ENCODE results near the gene RHOF. TPM values are rescaled to one million over a fixed set of nuclear protein-coding genes. Genes with fewer than 3 reads are reported as not detected.
"Not testable (repeated sequence)": the region's sequence is repeated elsewhere in the genome, so short reads cannot be mapped to it uniquely, and the experiment has no call there.

Gene RHOF
- total RNA-seq, 1 experiment from 2014 or later: 232 TPM

DNA sequence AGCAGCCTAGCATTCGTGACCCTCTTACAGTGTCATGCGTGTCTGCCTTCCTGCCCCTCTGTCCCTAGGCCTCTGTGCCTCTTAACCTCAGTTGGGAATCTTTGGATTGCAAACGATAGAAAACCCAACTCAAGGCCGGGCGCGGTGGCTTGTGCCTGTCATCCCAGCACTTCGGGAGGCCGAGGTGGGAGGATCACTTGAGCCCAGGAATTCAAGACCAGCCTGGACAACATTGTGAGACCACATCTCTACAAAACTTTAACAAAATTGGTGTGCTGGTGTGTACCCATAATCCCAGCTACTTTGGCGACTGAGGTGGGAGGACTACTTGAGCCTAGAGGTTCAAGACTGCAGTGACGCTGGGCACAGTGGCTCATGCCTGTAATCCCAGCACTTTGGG lies 44.2 kb downstream of the RHOF start:
- Histone ChIP-seq H3K4me3 (ENCODE audit: low read length) (no peak overlapping the region), H3K79me2 (ENCODE audit: low read length) (no peaks in the 10 kb centered on the region), H3K27me3 (ENCODE audit: low read length) (no peaks in the 10 kb centered on the region), H2AFZ (ENCODE audit: low read length) (no peak overlapping the region), H3K27ac (ENCODE audit: low read length) (peak overlapping the region; percentile 21; the same call in 1 of the 2 replicates), H3K9me2 (replicated peaks; ENCODE audit: low read length) (no peaks in the 10 kb centered on the region), H3K9me3 (ENCODE audit: low read length) (no peaks in the 10 kb centered on the region), H3K36me3 (ENCODE audit: low read depth, low read length) (peaks cover 6% of the 10 kb centered on the region; the same call in 1 of the 2 replicates), H3K4me1 (ENCODE audit: insufficient read depth, low read length) (no peaks in the 10 kb centered on the region; the same call in 1 of the 2 replicates), H3F3A (ENCODE audit: low read length, unreplicated experiment) (no peaks in the 10 kb centered on the region), H4K20me1 (ENCODE audit: low read length) (no peaks in the 10 kb centered on the region), H3K4me2 (ENCODE audit: low read length) (no peak overlapping the region), H3K9ac (ENCODE audit: low read length) (no peak overlapping the region)
- no peak for ATAC-seq
- intact Hi-C loops (cut with micrococcal nuclease): no loop called here
- ChIA-PET POLR2A (ENCODE audit: unreplicated experiment) (no interaction called here), CTCF (no interaction called here)
- no TSS peak for BruUV-seq (replicated peaks)
- TF ChIP-seq EZH2 (IDR thresholded peaks at IDR 0.05; ENCODE audit: low read length, unreplicated experiment) (no peak), CTCF (conservative IDR thresholded peaks at IDR 0.05; ENCODE audit: low read depth, low read length) (no peak), EZH2phosphoT487 (IDR thresholded peaks at IDR 0.05; ENCODE audit: borderline replicate concordance, low read length) (no peak)
- DNase-seq: no peak

DNA sequence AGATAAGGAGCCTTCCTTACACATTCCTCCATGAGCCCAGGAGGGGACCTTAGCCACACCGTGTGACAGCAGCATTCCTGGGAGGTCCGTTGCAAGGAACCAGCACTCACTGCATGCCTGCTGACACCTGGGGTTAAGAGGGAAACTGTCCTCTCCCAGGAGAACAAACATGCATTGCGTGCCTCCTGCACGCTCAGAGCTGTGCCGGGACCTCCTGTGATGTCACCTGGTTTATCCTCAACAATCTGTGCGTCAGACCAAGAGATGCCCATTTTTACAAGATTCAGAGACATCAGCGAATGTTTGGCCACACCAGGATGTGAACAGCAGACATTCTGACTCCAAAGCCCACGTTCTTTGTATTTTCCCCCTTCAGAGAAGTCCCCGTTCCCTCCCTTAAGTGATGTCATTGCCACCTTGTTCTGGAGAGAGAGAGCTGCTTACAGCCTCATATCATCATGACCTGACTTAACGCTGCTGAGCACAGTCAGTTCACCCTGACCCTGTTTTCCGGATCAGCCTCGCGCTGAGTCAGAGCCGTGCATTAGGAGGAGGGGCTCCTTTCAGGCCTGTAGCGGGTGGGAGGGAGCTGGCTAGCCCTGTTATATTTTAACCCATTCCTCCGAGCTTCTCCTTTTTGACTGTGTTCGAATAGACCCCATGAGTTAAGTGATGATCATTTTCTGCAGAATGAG lies 44.8 kb downstream of the RHOF start:
- Histone ChIP-seq H3K4me2 (ENCODE audit: low read length) (no peak overlapping the region), H3K9me2 (replicated peaks; ENCODE audit: low read length) (no peaks in the 10 kb centered on the region), H4K20me1 (ENCODE audit: low read length) (no peaks in the 10 kb centered on the region), H3K36me3 (ENCODE audit: low read depth, low read length) (peaks cover 6% of the 10 kb centered on the region; the same call in 1 of the 2 replicates), H3K79me2 (ENCODE audit: low read length) (no peaks in the 10 kb centered on the region), H3F3A (ENCODE audit: low read length, unreplicated experiment) (no peaks in the 10 kb centered on the region), H3K9me3 (ENCODE audit: low read length) (no peaks in the 10 kb centered on the region), H2AFZ (ENCODE audit: low read length) (no peak overlapping the region), H3K27ac (ENCODE audit: low read length) (peak overlapping the region; percentile 21), H3K27me3 (ENCODE audit: low read length) (no peaks in the 10 kb centered on the region), H3K4me3 (ENCODE audit: low read length) (no peak overlapping the region), H3K4me1 (ENCODE audit: insufficient read depth, low read length) (no peaks in the 10 kb centered on the region; the same call in 1 of the 2 replicates), H3K9ac (ENCODE audit: low read length) (no peak overlapping the region)
- no peak for TF ChIP-seq EZH2phosphoT487 (IDR thresholded peaks at IDR 0.05; ENCODE audit: borderline replicate concordance, low read length)
- TF ChIP-seq EZH2 (IDR thresholded peaks at IDR 0.05; ENCODE audit: low read length, unreplicated experiment): no peak
- no peak for TF ChIP-seq CTCF (conservative IDR thresholded peaks at IDR 0.05; ENCODE audit: low read depth, low read length)
- POLR2A ChIA-PET (ENCODE audit: unreplicated experiment): no interaction called here
- DNase-seq (peak; percentile 37), ATAC-seq (peak; percentile 92)
- CTCF ChIA-PET: no interaction called here
- intact Hi-C loops (cut with micrococcal nuclease): no loop called here
- BruUV-seq (replicated peaks): no TSS peak

GRCh38 chr12:121748218-121748570 lies 45.3 kb downstream of the RHOF start:
- no peaks in the 10 kb centered on the region for H4K20me1 ChIP-seq (ENCODE audit: low read length)
- no peaks in the 10 kb centered on the region for H3K9me3 ChIP-seq (ENCODE audit: low read length)
- no TSS peak for BruUV-seq (replicated peaks)
- no peak overlapping the region for H3K9ac ChIP-seq (ENCODE audit: low read length)
- H3K4me2 ChIP-seq (ENCODE audit: low read length): no peak overlapping the region
- H3F3A ChIP-seq (ENCODE audit: low read length, unreplicated experiment): no peaks in the 10 kb centered on the region
- ChIA-PET POLR2A (ENCODE audit: unreplicated experiment) (no interaction called here), CTCF (no interaction called here)
- no peaks in the 10 kb centered on the region for H3K79me2 ChIP-seq (ENCODE audit: low read length)
- DNase-seq (no peak), ATAC-seq (no peak)
- H3K27me3 ChIP-seq (ENCODE audit: low read length): no peaks in the 10 kb centered on the region
- no peaks in the 10 kb centered on the region; the same call in 1 of the 2 replicates for H3K4me1 ChIP-seq (ENCODE audit: insufficient read depth, low read length)
- peak overlapping the region; percentile 21 for H3K27ac ChIP-seq (ENCODE audit: low read length)
- no peak overlapping the region for H2AFZ ChIP-seq (ENCODE audit: low read length)
- H3K36me3 ChIP-seq (ENCODE audit: low read depth, low read length): peaks cover 6% of the 10 kb centered on the region; the same call in 1 of the 2 replicates
- H3K9me2 ChIP-seq (replicated peaks; ENCODE audit: low read length): no peaks in the 10 kb centered on the region
- intact Hi-C loops (cut with micrococcal nuclease): no loop called here
- TF ChIP-seq CTCF (conservative IDR thresholded peaks at IDR 0.05; ENCODE audit: low read depth, low read length) (no peak), EZH2 (IDR thresholded peaks at IDR 0.05; ENCODE audit: low read length, unreplicated experiment) (no peak), EZH2phosphoT487 (IDR thresholded peaks at IDR 0.05; ENCODE audit: borderline replicate concordance, low read length) (no peak)
- no peak overlapping the region for H3K4me3 ChIP-seq (ENCODE audit: low read length)

DNA sequence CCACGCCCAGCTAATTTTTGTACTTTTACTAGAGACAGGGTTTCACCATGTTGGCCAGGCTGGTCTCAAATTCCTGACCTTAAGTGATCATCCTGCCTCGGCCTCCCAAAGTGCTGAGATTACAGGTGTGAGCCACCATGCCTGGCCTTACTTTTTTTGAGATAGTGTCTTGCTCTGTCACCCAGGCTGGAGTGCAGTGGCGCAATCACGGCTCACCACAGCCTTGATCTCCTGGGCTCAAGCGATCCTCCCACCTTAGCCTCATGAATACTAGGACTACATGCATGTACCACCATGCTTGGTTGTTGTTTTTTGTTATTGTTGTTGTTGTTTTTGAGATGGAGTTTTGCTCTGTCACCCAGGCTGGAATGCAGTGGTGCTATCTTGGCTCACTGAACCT lies 47.9 kb downstream of the RHOF start:
- H3K36me3 ChIP-seq (ENCODE audit: low read depth, low read length); POLR2A ChIA-PET (ENCODE audit: unreplicated experiment); H3F3A ChIP-seq (ENCODE audit: low read length, unreplicated experiment); H3K9me2 ChIP-seq (replicated peaks; ENCODE audit: low read length); H3K9me3 ChIP-seq (ENCODE audit: low read length); H2AFZ ChIP-seq (ENCODE audit: low read length); H3K4me2 ChIP-seq (ENCODE audit: low read length); H3K79me2 ChIP-seq (ENCODE audit: low read length); BruUV-seq (replicated peaks); H3K27me3 ChIP-seq (ENCODE audit: low read length); H4K20me1 ChIP-seq (ENCODE audit: low read length); H3K9ac ChIP-seq (ENCODE audit: low read length); DNase-seq; ATAC-seq; CTCF ChIA-PET; H3K4me3 ChIP-seq (ENCODE audit: low read length); intact Hi-C loops (cut with micrococcal nuclease); H3K27ac ChIP-seq (ENCODE audit: low read length); H3K4me1 ChIP-seq (ENCODE audit: insufficient read depth, low read length): not testable (repeated sequence)

Measured in PC-3 (cell line).